Stimulated activated CD4-positive, alpha-beta T cell treated with anti-CD3 and anti-CD28 coated beads, Interleukin-2, amount 100 ng/mL, for 24 hours (primary cell): ENCODE data around the gene PKNOX1.
"Not testable (repeated sequence)": the region's sequence is repeated elsewhere in the genome, so short reads cannot be mapped to it uniquely, and the experiment has no call there.

Experiments used
- DNase-seq, 2 donors: peaks; one replicate each; pipeline ENCODE4 v3.0.0-alpha.2; 2020

The PKNOX1 gene

DNA sequence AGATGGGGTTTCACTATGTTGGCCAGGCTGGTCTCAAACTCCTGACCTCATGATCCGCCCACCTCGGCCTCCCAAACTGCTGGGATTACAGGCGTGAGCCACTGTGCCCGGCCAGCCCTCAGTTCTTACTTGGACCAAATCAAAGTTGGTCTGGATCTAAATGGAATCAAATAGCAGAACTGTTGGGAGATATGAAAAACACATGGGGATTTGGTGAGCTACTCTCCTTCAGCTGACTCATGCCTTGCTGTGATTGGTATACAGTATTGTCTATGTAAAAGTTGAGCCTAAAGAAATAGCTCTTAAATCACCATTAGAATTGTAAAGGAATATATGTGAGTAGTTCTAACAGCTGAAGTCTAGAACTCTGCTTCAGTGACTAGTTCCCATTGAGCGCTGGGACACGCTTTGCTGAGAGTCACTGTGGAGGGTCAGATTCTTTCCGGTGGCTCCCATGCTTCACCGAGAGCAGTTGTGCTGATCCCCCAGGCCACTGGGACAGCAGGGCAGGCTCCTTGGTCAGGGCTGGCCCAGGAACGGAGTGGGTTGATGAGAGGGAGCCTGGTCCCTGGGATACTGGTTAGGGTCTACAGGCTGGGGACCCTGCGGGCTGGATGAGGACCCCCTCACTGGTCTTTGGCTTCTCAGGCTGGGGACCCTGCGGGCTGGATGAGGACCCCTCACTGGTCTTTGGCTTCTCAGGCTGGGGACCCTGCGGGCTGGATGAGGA, 14.0 kb downstream of the PKNOX1 start:
- DNase-seq: no peak

DNA sequence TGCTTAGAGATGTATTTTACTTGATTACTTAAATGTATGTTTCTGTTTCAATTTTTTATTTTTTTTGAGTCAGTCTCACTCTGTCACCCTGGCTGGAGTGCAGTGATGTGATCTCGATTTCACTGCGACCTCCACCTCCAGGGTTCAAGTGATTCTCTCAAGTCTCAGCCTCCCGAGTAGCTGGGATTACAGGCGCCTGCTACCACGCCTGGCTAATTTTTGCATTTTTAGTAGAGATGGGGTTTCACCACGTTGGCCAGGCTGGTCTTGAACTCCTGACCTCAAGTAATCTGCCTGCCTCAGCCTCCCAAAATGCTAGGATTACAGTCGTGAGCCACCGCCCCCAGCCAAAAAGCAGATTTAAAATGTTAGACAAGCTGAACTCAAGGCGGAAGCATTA, 15.0 kb downstream of the PKNOX1 start:
- DNase-seq: not testable (repeated sequence)

DNA sequence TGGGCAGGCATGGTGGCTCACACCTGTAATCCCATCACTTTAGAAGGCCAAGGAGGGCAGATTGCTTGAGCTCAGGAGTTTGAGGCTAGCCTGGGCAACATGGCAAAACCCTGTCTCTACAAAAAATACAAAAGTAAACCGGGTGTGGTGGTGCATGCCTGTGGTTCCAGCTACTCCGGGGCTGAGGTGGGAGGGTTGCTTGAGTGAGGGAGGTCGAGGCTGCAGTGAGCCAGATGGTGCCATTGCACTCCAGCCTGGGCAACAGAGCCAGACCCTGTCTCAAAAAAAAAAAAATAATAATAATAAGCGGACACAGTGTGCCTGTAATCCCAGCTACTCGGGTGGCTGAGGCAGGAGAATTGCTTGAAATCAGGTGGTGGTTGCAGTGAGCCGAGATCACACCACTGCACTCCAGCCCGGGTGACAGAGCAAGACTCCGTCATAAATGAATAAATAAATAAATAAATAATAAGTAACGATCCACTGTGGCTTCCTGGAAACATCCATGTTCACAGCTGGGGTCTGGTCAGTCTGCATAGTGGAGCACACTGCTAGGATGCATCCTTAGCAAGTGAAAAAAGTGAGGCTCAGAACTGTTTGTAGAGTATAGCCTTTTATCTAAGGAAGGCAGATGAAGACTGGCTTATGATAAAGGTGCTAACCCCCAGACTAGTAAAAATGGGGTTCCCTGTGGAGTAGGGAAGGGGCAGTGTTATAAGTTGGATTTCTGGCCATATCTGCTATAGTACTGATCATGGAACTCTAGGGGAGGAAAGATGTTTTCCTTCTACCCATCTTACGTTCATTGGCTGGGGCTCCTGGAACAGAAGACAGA, 15.7 kb downstream of the PKNOX1 start:
- DNase-seq: no peak

DNA sequence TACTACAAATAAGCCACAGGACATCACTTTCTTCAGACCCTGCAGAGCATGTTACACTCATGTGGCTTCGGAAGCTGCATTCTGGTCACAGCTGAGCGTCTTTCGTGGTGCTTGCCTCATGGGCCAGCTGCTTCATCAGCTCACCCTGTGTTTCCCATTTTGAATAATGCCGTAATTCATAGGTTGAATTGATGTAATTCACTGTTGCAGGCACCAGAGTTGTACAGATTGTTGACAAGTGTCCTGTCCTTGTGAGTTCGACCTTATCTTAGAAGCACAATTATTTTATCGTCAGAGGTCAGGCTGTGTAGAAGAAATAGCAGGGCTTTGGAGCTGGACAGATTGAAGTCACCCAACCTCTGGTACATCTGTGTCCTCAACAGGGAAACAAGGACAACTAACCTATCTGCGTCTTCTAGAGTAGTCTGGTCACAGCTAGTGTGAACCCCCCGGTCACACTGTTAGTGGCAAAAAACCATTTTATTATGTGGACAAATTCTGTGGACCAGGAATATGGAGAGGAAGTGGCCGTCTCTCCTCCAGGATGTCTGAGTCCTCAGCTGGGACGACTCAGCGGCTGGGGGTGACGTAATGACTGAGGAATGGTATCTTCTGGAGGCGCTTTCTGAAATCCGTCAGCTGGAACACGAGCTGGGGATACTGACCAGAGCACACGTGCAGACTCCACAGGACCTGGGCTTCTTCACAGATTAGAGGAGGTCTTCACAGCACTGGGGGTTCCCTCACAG, 17.8 kb downstream of the PKNOX1 start:
- no peak for DNase-seq

DNA sequence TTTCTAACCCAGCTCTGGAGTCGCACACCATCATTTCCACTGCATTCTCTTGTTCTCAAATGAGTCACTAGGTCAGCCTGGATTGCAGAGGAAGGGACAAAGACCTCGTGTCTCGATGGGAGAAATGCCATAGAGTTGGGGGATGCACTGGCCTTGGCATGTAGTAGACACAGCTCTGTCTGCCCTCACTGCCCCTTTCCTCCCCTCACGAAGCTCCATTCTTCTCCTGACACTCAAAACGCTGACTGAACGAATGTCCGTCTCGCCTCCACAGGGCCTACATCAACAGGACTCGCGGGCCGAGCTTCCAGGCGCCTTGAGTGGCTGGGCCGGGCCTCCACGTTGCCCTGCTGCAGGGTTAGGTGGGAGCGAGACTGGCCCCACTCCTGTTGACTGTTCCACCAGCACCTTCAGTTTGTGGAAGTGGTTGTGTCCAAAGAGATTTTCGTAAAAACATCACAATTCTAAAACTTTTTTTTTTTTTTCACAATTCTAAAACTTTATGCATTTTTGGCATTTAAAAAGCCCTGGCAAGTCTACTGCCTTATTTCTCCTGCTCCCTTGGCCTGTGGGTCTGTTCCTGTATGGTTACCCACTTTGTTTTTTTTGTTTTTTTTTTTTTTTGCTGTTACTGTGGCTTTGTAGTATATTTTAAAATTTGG, 18.8 kb downstream of the PKNOX1 start:
- DNase-seq: no peak

DNA sequence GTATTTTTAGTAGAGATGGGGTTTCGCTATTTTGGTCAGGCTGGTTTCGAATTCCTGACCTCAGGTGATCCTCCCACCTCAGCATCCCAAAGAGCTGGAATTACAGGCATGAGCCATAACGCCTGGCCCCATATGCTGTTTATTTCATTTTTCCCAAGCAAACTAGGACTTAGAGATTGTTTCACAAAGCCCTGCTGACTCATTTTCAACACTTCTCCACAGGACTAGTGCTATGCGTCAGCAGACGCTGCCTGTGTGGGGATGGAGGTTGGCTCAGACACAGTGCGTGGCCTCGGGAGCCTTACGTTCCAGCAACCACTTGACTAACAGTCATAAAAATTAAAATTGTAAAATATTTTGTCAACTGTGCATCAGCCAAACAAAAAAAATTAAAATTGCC, 22.7 kb downstream of the PKNOX1 start:
- no peak for DNase-seq

DNA sequence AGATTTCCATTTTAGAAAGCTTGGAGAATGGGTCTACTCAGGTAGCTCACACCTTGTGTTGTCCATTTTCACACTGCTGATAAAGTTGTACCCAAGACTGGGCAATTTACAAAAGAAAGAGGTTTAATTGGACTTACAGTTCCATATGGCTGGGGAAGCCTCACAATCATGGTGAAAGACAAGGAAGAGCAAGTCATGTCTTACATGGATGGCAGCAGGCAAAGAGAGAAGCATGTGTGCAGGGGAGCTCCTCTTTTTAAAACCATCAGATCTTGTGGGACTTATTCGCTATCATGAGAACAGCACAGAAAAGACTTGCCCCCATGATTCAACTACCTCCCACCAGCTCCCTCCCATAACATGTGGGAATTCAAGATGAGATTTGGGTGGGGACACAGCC, 23.6 kb downstream of the PKNOX1 start:
- not testable (repeated sequence) for DNase-seq

DNA sequence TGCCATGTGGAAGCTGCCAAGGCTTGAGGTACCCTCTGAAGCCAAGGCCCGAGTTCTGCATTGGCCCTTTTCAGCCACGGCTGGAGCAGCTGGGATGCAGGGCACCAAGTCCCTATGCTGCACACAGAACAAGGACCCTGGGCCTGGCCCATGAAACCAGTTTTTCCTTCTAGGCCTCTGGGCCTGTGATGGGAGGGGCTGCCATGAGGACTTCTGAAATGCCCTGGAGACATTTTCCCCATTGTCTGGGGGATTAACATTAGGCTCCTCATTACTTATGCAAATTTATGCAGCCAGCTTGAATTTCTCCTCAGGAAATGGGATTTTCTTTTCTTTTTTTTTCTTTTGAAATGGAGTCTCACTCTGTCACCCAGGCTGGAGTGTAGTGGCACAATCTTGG, 24.8 kb downstream of the PKNOX1 start:
- not testable (repeated sequence) for DNase-seq

DNA sequence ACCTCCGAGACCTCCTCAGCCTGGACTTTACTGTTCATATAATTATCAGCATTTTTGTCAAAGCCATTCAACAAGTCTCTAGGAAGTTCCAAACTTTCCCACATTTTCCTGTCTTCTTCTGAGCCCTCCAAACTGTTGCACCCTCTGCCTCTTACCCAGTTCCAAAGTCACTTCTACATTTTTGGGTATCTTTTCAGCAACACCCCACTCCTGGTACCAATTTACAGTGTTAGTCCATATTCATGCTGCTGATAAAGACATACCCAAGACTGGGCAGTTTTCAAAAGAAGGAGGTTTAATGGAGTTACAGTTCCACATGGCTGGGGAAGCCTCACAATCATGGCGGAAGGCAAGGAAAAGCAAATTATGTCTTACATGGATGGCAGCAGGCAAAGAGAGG, 25.7 kb downstream of the PKNOX1 start:
- not testable (repeated sequence) for DNase-seq

DNA sequence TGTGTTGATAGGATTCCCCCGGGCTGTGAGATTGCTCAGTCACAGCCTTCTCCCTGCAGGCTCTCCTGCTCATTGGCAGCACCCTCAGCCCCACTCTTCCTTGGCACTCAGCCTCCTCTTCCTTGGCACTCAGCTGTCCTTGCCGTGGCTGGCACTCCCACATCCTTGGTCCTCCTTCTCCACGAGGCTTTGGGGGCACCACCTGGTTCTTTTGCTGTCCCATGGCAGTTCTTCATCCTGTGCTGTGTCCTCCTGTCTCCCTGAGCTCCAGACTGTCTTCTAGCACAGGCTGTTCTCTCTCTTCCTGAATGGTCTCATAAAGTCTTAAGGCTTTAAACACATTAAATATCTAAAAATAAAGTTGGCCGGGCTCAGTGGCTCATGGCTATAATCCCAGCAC, 27.0 kb downstream of the PKNOX1 start:
- DNase-seq: no peak

DNA sequence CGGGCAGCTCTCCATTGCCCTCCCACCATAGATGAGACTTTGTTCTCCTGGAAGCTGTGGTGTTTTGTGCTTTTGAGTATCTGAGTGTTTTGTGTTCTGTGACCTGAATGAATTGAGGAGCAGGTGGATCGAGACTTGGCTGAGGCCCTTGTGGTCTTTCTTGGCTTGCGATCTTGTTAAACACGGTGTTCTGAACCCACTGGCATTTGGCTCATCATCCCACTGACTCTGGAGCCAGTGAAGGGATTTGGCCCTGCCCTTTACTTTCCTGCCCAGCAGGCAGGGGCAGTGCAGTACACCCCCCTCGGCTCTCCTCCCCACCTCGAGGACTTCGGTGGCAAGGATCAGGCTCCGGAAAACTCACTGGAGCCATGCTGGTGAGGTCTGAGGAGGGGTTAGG, 30.6 kb downstream of the PKNOX1 start:
- DNase-seq: no peak

DNA sequence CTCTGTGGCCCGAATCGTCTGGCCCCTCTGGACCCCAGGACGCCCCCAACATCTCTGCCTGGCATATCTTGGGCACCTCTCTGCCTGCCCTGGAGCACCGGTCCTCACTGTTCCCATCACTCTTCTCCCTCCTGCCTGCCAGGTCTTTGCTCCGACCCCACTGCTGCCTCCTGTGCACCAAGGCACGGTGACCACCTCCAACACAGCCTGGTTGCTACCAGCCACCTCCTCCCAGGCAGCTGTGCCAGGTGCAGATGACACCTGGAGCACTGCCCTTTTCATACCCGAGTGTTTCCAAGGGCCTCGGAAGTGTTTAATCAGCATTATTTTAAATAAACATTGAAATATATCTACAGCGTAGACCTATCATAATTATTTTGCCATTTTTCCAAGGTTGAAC, 31.3 kb downstream of the PKNOX1 start:
- no peak for DNase-seq

DNA sequence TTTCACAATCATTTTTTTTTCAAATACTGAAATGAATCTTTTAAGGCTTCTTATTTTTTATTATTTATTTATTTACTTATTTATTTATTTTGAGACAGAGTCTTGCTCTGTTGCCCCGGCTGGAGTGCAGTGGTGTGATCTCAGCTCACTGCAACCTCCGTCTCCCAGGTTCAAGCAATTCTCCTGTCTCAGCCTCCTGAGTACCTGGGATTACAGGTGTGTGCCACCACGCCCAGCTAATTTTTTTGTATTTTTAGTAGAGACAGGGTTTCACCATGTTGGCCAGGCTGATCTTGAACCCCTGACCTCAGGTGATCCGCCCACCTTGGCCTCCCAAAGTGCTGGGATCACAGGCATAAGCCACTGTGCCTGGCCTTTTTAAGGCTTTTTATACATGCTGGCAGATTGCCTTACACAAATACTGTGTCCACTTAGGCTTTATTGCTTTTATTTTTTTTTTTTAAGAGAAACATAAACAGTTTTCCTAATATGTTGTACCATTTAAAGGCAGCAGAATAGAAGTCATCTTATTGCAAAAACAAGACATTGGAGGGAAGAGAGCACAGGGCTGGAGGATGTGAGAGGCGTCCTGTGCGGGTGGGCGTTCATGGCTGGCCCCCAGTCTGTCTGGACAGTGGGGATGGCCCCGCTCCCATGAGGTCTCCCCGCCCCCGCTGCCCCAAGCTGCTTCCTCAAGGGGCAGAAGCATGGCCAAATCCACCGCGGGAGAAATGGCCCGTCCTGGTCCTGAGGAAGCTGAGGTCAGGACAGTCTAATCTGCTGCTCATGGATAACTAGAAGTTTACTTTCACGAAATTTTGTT, 31.9 kb downstream of the PKNOX1 start:
- DNase-seq: not testable (repeated sequence)

DNA sequence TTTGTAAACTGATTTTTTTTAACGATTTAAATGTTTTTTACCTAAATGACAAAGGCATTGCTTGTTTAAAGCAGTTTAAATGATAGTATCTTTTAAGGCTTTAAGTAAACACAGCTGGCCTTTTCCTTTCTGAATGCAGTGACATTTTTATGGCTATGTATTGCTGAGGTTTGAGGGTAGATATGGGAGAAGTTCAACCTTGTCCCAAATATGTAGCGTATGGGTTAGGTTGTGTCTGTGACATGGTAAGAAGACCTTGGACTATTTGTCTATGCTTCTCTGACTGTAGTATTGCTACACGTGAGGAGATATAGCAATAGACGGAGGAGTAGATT, 32.5 kb downstream of the PKNOX1 start:
- no peak for DNase-seq

DNA sequence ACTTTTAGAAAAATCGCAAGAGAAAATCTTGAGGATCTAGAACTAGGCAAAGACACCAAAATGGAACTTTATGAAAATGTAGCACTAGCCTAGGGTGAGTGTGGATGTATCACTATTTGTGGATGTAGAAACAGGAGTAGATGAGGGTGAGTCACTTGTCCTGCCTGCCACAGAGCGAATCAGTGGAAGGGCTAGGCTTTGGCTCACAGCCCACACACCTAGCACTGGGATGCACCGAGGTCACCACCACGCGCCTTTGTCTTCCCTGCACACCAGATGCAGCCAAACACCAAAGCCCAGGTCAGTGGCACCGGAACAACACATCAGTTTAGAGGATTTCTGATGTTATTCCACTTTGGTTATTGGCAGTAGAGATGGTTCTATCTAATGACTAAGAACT, 38.2 kb downstream of the PKNOX1 start:
- no peak for DNase-seq

DNA sequence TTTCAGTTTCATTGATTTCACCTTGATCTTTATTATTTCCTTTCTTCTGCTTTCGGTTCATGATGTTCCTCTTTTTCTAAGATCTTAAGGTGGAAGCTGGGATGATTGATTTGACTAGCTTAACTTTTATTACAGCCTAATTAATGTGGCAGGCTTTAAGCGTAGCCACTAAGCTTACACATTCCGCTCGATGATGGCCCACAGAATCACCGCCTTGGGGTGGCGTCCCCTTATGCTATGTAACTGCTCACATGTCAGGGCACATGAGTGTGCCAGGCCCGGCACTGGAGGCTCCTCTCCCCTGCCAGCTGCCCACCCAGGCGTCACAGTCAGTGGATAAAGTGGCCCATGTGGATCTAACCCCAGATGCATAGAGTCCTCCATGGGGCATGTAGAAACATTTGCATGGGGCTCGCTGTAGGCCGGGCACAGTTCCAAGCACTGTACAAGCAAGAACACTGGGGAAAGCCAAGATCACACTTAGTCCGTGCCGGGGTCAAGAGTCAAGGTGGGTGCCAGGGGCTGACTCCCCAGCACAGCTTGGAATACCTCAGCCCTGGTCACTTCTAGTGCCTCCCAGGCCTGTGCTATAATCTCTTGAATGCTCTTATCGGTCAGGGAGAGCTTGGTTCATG, 41.7 kb downstream of the PKNOX1 start:
- DNase-seq: no peak

DNA sequence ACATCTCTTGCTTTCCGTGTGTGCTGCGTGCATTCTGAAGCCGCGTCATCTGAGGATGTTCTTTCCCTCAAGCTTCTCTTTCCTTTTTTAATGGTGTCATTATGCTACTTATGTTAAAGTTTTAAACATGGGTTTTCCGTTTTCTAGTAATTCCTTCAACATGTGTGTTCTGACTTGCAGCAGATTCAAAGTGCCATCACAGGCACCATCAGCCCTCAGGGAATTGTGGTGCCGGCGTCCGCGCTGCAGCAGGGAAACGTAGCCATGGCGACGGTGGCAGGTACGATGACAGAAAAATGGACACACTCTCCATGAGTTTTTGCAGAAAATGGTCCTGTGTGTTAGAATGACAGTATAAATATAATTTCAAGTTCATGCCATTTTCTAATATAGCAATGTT, 42.4 kb downstream of the PKNOX1 start:
- no peak for DNase-seq

DNA sequence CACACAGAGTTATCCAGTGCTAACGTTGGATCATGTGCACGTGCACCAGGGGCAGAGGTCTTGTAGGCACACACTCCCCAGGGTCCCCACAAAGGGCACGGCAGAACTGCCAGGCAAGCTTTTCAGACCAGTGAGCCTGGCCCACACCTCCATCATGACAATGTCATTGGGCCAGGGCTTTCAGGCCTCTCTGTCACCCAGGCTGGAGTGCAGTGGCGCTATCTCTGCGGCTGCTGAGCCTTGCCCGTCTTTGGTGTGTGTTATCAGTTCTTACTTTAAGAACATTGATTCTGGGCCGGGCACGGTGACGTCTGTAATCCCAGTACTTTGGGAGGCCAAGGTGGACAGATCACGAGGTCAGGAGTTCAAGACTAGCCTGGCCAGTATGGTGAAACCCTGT, 44.2 kb downstream of the PKNOX1 start:
- no peak for DNase-seq

DNA sequence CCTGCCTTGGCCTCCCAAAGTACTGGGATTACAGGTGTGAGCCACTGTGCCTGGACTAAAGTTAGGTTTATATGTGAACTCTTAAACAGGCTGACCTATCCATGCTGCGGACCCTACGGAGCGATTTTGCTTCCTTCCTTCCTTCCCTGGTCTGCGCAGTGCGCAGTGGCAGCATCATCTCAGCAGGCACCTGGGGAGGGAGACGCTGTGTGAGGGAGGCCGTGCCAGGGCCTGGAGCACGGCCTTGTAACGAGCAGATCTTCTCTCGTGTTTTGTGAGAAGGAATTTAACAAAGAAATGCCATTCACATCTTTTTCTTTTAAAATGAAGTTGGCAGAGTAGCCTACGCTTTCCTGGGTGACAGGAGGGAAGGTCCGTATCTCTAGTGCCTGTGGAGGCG, 45.8 kb downstream of the PKNOX1 start:
- no peak for DNase-seq

DNA sequence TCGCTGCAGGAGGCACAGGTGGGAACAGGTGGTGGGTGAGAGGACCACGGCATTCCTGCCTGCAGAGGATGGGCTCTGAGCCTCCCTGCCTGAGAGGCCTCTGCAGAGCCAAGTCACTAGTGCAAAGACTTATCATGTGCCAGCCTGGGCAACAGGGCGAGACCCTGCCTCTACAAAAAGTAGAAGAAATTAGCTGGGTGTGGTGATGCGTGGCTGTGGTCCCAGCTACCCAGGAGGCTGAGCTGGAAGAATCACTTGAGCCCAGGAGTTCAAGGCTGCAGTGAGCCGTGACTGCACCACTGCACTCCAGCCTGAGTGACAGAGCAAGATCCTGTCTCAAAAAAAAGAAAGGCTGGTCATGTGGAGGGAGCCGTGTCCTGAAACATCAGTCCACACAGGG, 46.4 kb downstream of the PKNOX1 start:
- no peak for DNase-seq

DNA sequence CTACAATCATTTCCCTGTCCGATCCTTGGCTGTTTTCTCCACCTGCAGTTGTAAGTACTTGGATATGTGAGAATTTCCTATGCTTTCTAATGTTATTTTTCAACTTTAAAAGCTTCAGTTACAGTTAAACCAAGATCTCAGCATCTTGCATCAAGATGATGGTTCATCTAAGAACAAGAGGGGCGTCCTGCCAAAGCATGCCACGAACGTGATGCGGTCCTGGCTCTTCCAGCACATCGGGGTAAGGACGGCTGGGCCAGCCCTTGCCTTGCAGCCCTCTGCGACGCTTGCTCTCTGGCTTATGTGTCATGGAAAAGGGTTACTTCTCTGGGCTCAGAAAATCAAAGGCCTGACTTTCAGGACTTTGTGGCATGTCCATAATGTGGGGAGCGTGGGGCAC, 46.8 kb downstream of the PKNOX1 start:
- no peak for DNase-seq
